ENCODE results near the gene TEX28. TPM values are rescaled to one million over a fixed set of nuclear protein-coding genes. Genes with fewer than 3 reads are reported as not detected.
"Not testable (repeated sequence)": the region's sequence is repeated elsewhere in the genome, so short reads cannot be mapped to it uniquely, and the experiment has no call there.

The TEX28 gene
- total RNA-seq, 1 experiment from 2014 or later: not detected

- no peaks in the 10 kb centered on the region for H3K27me3 ChIP-seq (ENCODE audit: insufficient read depth, low read depth)
- BruUV-seq (replicated peaks): no TSS peak
- H2AFZ ChIP-seq: no peak overlapping the region
- POLR2A ChIA-PET (ENCODE audit: unreplicated experiment): no interaction called here
- no peaks in the 10 kb centered on the region for H3K9me2 ChIP-seq (ENCODE audit: insufficient read depth)
- no peaks in the 10 kb centered on the region for H3K4me1 ChIP-seq (replicated peaks; ENCODE audit: insufficient read depth)
- H3K36me3 ChIP-seq (ENCODE audit: low read depth): no peaks in the 10 kb centered on the region
- intact Hi-C loops (cut with micrococcal nuclease; ENCODE audit: unreplicated experiment): no loop called here
- no peaks in the 10 kb centered on the region for H3F3A ChIP-seq (ENCODE audit: insufficient read depth, low read depth)
- TF ChIP-seq EZH2 (IDR thresholded peaks at IDR 0.05; ENCODE audit: low read depth): no peak
- TF ChIP-seq, protein P1, sequence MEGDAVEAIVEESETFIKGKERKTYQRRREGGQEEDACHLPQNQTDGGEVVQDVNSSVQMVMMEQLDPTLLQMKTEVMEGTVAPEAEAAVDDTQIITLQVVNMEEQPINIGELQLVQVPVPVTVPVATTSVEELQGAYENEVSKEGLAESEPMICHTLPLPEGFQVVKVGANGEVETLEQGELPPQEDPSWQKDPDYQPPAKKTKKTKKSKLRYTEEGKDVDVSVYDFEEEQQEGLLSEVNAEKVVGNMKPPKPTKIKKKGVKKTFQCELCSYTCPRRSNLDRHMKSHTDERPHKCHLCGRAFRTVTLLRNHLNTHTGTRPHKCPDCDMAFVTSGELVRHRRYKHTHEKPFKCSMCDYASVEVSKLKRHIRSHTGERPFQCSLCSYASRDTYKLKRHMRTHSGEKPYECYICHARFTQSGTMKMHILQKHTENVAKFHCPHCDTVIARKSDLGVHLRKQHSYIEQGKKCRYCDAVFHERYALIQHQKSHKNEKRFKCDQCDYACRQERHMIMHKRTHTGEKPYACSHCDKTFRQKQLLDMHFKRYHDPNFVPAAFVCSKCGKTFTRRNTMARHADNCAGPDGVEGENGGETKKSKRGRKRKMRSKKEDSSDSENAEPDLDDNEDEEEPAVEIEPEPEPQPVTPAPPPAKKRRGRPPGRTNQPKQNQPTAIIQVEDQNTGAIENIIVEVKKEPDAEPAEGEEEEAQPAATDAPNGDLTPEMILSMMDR (conservative IDR thresholded peaks at IDR 0.05): no peak
- no peaks in the 10 kb centered on the region for H3K9me3 ChIP-seq (ENCODE audit: insufficient read depth, low read depth)
- H3K4me3 ChIP-seq: no peak overlapping the region
- H4K20me1 ChIP-seq (ENCODE audit: insufficient read depth): no peaks in the 10 kb centered on the region
- CTCF ChIA-PET: no interaction called here
- DNase-seq: no peak
- no peak overlapping the region for H3K27ac ChIP-seq
- no peaks in the 10 kb centered on the region for H3K79me2 ChIP-seq (ENCODE audit: low read depth)
- no peak overlapping the region for H3K4me2 ChIP-seq
Observed at GRCh38 chrX:154305541-154306205, 10.7 kb upstream of the TEX28 start.

- Histone ChIP-seq H3F3A (ENCODE audit: insufficient read depth, low read depth) (no peaks in the 10 kb centered on the region), H3K4me2 (no peak overlapping the region), H3K79me2 (ENCODE audit: low read depth) (no peaks in the 10 kb centered on the region), H2AFZ (no peak overlapping the region), H3K9me3 (ENCODE audit: insufficient read depth, low read depth) (no peaks in the 10 kb centered on the region), H3K36me3 (ENCODE audit: low read depth) (no peaks in the 10 kb centered on the region), H3K27me3 (ENCODE audit: insufficient read depth, low read depth) (no peaks in the 10 kb centered on the region), H3K9me2 (ENCODE audit: insufficient read depth) (no peaks in the 10 kb centered on the region), H4K20me1 (ENCODE audit: insufficient read depth) (no peaks in the 10 kb centered on the region), H3K4me3 (no peak overlapping the region), H3K27ac (no peak overlapping the region), H3K4me1 (replicated peaks; ENCODE audit: insufficient read depth) (no peaks in the 10 kb centered on the region)
- TF ChIP-seq, protein P1 (conservative IDR thresholded peaks at IDR 0.05): no peak
- no peak for TF ChIP-seq EZH2 (IDR thresholded peaks at IDR 0.05; ENCODE audit: low read depth)
- CTCF ChIA-PET: no interaction called here
- no peak for DNase-seq
- intact Hi-C loops (cut with micrococcal nuclease; ENCODE audit: unreplicated experiment): no loop called here
- no TSS peak for BruUV-seq (replicated peaks)
- POLR2A ChIA-PET (ENCODE audit: unreplicated experiment): no interaction called here
Observed at GRCh38 chrX:154304846-154305245, 9.9 kb upstream of the TEX28 start.

DNA sequence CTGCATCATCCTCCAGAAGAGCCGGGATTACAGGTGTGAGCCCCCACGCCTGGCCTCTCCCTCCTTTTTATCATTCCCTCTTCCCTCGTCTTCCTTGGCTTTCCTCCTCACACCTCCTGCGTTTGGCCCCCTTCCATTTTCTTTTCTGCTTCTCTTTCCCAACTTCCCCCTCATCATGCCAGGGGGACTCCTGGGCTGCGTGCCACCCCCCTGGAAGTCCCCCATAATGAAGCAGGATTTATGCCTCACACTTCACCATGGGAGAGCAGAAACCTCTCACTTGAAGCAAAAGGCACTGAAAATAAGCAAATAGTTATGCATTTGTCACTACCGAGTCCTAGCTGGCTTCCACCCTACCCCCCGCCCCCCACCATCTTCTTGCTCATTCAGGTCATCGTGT, 8.6 kb upstream of the TEX28 start:
- intact Hi-C loops (cut with micrococcal nuclease; ENCODE audit: unreplicated experiment): no loop called here
- no peak for DNase-seq
- ChIA-PET POLR2A (ENCODE audit: unreplicated experiment) (no interaction called here), CTCF (no interaction called here)
- Histone ChIP-seq H3K36me3 (ENCODE audit: low read depth) (no peaks in the 10 kb centered on the region), H3K9me3 (ENCODE audit: insufficient read depth, low read depth) (no peaks in the 10 kb centered on the region), H4K20me1 (ENCODE audit: insufficient read depth) (no peaks in the 10 kb centered on the region), H3K4me2 (no peak overlapping the region), H3K4me3 (no peak overlapping the region), H3K9me2 (ENCODE audit: insufficient read depth) (no peaks in the 10 kb centered on the region), H2AFZ (no peak overlapping the region), H3K27me3 (ENCODE audit: insufficient read depth, low read depth) (no peaks in the 10 kb centered on the region), H3F3A (ENCODE audit: insufficient read depth, low read depth) (no peaks in the 10 kb centered on the region), H3K4me1 (replicated peaks; ENCODE audit: insufficient read depth) (no peaks in the 10 kb centered on the region), H3K27ac (no peak overlapping the region), H3K79me2 (ENCODE audit: low read depth) (no peaks in the 10 kb centered on the region)
- no peak for TF ChIP-seq EZH2 (IDR thresholded peaks at IDR 0.05; ENCODE audit: low read depth)
- TF ChIP-seq, protein P1 (conservative IDR thresholded peaks at IDR 0.05): no peak
- BruUV-seq (replicated peaks): no TSS peak

- H3K4me3 ChIP-seq; POLR2A ChIA-PET (ENCODE audit: unreplicated experiment); CTCF ChIA-PET; H3K4me2 ChIP-seq; BruUV-seq (replicated peaks); H2AFZ ChIP-seq; DNase-seq; H3K36me3 ChIP-seq (ENCODE audit: low read depth); H3F3A ChIP-seq (ENCODE audit: insufficient read depth, low read depth); intact Hi-C loops (cut with micrococcal nuclease; ENCODE audit: unreplicated experiment); H3K79me2 ChIP-seq (ENCODE audit: low read depth); H3K9me3 ChIP-seq (ENCODE audit: insufficient read depth, low read depth); H3K27me3 ChIP-seq (ENCODE audit: insufficient read depth, low read depth); H3K9me2 ChIP-seq (ENCODE audit: insufficient read depth); H4K20me1 ChIP-seq (ENCODE audit: insufficient read depth); H3K27ac ChIP-seq; H3K4me1 ChIP-seq (replicated peaks; ENCODE audit: insufficient read depth): not testable (repeated sequence)
Observed at GRCh38 chrX:154302998-154303397, 8.1 kb upstream of the TEX28 start.
